GM12873 (cell line): ENCODE data around the gene LILRB2.

Source experiments
- TF ChIP-seq, protein P1 (sequence below): IDR thresholded peaks from 2 replicates; pipeline ENCODE4 v1.5.1; 2012; ENCODE audit warnings: low read depth, mild to moderate bottlenecking, moderate library complexity, low read length, control low read depth; ENCODE audit not compliant: insufficient read depth; ENCODE audit errors: missing control alignments

The LILRB2 gene

DNA sequence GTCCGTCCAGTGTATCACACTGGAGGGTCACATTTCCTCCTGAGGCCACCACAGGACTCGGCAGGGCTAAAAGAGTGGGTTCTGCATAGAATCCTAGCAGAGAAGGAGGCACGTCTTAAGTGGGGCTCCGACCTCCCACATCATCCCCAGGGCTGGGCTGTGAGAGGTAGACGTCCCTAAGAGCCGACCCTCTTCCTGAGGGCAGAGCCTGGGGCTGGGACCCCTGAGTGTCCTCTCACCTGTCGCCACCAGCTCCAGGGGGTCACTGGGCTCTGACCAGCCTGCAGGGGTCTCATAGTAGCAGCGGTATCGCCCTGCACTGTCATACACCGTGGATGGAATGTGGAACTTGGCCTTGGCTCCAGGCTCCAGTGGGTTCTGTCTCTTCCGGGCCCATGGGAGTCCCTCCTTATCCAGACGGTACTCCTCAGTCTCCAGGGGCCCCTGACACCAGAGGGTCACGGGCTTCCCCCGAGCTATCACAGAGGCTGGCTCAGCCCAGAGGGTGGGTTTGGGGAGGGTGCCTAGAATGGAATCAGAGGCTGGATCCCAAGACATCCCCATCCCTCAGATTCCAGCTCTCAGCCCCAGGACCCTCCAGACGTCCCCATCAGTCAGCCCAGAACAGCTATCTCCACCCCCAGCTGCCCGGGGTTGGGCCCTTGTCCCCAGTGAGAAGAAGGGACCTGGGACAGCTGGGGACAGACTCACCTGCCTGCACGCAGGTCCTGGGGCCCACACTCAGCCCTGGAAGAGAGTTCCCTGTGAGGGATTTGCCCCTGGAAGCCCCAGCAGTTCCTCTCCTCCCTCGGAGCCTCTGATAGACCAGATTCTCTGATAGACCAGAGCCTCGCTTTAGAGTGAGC is 24.4 kb downstream of the LILRB2 start:
- TF ChIP-seq, protein P1, sequence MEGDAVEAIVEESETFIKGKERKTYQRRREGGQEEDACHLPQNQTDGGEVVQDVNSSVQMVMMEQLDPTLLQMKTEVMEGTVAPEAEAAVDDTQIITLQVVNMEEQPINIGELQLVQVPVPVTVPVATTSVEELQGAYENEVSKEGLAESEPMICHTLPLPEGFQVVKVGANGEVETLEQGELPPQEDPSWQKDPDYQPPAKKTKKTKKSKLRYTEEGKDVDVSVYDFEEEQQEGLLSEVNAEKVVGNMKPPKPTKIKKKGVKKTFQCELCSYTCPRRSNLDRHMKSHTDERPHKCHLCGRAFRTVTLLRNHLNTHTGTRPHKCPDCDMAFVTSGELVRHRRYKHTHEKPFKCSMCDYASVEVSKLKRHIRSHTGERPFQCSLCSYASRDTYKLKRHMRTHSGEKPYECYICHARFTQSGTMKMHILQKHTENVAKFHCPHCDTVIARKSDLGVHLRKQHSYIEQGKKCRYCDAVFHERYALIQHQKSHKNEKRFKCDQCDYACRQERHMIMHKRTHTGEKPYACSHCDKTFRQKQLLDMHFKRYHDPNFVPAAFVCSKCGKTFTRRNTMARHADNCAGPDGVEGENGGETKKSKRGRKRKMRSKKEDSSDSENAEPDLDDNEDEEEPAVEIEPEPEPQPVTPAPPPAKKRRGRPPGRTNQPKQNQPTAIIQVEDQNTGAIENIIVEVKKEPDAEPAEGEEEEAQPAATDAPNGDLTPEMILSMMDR: no peak

DNA sequence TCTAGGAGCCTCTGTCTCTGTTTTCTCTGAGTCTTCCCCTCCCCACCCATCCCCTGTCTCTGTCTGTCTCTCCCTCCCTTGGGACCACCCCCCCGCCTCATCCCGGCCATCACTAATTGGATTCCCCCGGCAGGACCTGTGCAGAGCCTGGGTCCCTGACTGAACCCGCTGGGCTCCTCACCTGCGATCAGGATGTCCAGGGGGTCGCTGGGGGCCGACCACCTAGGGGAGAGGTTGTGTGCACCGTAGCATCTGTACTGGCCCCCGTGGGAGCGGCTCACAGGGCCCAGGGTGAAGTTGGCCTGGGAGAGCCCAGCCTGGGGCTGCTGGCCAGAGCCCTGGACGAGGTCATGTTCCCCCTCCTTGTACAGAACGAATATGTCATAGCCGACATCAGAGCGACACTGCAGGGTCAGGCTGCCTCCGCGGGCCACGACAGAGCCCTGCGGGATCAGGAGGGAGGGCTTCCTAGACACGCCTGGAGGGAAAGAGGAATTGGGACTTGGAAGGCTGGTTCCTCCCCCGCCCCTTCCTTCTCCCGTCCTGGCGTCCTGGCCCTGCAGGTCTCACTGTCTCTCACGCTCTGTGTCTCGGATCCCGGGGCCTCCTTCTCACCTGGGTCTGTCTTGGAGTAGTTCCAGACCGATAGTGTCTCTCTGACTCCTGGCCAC is 25.7 kb downstream of the LILRB2 start:
- TF ChIP-seq, protein P1: no peak

DNA sequence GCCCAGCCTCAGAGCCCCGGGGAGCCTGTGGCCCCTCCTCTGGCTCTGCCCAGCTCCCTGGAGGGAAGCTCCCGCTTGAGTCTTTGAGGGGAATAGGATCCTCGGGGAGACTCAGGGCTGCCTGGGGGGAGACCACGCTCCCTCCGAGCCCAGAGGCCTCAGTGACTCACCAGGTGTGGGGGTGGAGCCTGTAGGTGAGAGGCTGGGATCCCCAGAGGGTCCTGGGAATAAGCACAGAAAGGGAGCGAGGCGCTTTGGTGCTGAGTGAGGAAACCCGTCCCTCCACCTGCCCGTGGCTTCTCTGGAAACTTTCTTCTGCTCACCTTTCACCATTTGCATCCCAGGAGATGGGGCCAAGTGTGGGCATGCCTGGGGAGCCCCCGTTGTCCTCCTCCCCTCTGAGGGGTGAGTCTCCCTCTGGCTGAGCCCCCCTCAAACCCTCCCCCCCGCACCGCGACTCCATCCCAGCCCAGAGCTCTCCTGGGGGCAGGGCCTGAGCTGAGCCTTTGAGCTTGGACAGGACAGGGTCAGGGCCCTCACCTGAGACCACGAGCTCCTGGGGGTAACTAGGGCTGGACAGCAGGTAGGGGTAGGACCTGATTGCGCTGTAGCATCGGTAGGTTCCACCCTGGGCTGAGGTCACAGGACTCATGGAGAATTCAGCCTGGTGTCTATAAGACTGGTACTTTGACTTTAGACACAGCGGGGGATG is 26.6 kb downstream of the LILRB2 start:
- TF ChIP-seq, protein P1: no peak

DNA sequence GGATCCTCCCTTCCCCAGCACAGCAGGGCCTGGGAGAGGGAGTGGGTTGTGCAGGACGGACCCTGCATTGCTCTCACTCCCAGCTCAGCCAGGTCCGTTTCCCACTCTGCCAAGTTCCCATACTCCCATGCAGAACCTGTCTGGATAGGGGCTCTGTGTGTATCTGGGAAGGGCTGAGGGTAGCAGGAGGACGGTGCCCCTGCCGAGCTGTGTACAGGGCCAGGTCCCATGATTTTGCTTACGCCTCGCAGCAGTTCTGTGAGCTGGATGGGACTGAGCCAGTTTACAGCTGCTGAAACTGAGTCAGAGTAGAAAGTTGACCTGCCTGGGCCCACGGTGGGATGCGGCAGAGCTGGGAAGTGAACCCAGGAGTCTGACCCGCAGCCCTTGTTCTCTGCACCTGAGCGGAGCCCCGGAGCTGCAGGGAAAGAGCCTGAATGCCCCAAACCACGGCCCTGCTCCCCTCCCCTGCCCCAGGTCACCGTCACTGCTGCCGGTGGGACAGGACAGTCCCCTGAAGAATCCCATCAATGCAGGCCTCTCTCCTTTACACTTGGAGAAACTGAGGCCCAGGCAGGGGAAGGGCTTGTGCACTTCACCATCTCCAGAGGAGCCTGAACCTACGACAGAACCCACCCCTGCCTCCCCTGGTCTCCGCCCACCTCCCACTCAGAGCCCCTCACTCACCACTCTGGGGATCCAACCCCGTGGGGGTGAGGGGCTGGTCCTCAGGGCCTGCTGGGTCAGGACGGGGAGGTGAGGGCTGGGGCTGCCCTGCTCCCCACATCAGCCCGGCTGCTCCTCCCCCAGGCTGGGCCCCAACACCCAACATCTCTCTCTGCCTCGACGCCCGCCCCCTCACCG is 27.3 kb downstream of the LILRB2 start:
- TF ChIP-seq, protein P1: no peak

DNA sequence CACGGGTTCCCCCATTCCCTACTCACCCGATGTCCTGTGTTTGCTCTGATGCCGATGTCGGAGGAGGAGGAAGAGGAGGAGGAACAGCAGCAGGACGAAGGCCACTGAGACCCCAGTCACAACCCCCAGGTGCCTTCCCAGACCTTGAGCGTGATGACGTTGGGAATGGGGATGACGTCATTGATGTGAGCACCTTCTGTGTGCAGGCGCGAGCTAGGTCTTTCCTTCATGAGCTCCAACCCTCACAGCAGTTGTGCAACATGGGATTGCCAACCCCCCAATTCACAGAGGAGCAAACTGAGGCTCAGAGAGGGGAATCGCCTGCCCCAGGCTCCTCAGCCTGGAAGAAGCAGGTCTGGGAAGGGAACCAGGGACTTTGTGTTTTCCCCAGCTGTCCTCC is 28.1 kb downstream of the LILRB2 start:
- TF ChIP-seq, protein P1: no peak

DNA sequence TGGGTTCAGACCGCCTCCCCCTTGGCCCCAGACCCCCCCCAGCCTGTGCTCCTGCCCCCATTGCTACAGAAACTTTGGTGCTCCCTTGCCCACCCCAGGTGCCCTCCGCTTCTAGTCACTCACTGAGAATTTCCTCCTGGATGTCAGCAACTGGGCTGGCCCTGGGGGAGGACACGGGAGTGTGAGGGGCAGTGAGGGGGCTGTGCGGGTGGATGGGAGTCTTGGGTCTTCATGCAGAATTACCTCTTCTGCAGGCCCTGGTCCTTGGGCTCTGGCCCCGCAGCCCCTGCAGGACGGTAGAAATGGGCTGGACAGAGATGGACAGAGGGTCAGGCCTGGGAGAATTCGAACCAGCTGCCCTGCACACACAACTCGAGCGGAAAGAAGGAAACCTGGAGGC is 28.7 kb downstream of the LILRB2 start:
- TF ChIP-seq, protein P1: no peak
